Iris pigment epithelial cell (primary cell): Measurements from ENCODE around the gene APC.

Experiments
- DNase-seq: peaks from one replicate; pipeline ENCODE4 v3.0.0-alpha.2; 2011; ENCODE audit warnings: low read depth

Gene APC

DNA sequence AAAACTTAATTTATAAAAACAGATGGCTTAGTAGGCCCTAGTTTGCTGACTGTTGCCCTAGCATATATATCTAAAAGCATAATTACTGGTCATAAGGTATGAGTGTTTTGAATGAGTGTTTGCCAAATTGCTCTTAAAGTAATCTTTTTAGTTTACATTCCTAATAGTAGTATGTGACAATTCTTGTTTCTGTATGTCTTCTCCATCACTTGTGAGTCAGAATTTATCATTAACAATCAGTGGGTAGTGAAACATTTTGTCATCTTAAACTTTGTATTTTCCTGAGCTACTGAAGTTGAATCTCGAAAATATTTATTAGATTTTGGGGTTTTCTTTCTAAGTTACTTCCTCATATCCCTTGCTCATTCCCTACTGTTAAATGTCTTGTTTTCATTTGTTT lies 49.6 kb downstream of the APC start:
- peak; percentile 55 for DNase-seq

DNA sequence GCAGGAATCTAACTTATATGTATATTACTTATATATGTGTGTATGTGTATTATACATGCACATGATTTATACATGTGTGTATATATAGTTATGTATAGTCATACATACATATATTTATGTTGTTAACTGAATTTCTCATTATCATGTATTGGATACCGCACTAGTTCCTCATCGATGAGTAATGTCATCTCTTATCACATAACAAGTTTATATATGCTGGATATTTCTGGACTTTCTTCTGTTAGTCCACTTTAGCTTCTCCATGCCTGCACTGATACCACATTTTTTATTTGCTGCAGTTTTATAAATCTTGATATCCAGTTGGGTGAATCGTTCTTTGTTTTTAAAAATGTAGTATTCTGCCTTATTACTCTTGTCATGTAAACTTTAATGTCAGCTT lies 50.2 kb downstream of the APC start:
- DNase-seq: no peak

DNA sequence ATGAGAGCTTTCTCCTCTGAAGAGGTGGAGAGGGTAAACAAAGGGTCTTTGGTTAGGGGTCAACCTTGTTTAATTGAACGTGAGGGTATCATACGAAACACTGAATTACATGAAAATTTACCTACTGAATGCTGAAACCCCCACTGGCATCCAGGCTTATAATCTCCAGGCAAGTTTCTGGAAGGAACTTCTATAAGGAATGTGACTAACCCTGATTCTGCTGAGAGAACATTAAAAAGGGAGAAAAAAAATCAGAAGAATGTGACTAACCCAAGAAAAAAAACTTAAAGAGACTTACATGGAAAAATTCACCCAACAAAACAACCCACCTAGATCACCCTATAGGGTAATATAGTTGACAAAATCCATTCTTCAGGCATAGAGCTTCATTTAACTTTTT lies 55.5 kb downstream of the APC start:
- peak; percentile 51 for DNase-seq

DNA sequence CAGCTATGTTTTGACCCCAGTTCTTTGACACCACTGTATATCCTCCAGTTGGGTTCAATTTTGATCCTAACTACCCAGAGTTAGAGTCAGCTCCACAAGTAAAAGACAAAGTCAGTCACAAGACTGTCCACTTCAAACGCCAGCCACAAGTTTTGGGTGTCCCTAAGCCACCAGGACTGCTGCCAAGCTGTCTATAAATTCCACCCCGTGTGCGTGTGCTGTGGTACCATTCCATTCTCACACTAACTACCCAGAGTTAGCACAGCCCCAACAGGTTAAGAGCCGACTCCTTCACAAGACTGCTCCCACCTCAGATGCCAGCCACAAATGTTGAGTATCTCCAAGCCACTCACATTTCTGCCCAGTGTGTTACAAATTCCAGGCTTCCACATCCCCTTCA lies 56.7 kb downstream of the APC start:
- DNase-seq: no peak

DNA sequence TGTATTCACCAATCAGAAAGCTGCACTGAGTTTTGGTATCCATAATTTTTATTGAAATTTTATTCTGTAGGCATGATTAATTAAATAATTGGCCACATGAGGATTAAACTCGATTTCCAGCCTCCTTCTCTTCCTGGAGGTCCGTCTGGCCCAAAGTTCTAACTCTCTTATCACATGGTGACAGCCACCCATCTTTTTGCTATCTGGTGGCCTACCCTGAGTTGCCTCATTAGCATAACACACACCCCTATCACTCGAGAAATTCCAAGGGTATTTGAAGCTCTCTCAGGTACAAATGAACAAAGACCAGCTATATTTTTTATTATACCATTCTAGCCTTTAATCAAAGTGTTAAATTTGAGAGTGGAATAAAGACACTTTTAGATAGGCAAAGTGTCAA lies 57.7 kb downstream of the APC start:
- no peak for DNase-seq

DNA sequence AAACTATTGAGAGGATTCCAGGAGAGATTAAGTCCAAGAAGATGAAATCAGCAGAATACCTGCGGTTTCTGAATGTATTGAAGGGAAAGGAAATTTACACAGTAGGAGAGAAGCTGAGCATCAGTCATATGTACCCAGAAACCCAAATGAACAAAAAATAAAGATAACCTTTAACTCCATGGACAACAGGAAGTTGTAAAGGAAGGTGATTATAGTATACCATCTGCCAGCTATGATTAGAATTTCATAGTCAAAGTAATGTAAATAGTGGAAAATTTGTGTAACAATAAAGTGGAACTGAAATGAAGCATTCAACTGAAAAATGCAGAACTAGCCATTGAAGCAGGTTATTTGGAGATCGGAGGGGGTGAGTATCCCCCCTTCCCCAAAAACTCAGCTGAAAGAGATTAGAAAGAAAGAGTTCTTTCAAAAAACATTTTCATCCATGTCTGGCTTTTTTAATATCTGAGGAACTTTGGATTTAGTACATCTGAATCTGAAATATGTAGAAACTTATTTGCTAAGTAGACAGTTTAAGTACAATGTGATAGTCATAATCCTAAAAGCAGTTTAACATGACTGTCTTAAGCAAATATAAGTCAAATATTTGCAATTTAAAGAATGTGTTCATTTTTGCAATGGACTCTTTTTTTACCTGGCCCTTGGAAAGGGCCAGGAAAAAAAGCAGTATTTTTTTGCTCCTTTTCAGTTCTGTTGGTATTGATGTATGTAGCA lies 58.4 kb downstream of the APC start:
- DNase-seq: peak; percentile 61

DNA sequence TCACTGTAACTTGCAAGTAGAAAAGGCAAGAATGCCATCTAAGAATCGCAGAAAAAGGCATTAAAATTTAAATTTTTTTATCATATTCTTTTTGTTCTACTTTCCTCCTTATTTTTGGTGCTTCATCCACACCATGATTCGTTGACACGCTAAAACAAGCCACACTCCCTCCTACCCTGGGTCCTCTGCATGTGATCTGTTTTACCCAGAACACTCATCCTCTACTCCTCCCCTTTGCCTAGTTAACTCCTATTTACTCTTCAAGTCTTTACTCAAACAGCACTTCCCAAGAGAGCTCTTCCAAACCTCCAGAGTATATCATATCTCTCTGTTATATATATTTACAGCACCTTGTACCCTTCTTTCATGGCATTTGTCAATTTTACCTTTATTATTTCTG lies 62.0 kb downstream of the APC start:
- no peak for DNase-seq

DNA sequence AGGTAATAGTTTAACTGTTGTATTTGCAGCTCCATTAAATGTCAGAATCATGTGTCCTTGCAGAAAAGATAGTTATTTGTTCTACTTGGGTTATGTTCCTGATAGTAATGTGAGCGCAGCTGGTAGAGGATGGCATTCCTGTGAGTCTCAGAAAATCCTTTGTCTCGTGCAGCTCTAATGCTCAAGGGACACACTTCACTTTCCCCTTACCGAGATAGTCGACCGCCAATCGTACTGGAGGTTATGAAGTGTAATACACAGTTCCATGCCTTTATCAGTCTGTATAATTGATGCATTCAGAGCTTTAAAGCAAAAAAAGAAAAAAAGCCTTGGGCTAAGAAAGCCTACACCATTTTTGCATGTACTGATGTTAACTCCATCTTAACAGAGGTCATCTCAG lies 63.2 kb downstream of the APC start:
- DNase-seq: no peak

DNA sequence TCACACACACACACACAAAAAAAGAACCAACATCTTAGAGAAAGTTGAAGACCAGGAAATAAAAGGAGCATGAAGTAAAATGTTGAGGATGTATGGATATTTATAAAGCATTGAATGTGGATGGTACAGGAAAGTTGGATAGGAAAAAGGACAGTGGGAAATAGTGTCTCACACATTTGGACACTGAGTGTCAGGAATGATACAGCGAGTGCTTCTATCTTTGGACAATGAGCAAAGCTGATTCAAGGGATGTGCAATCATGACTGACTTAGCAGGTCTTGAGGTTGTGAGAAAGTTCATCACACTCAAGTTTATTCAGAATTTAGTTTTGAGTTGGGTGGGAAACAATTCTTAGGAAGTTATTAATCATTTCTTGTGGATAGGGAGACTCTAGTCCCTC lies 73.3 kb downstream of the APC start:
- no peak for DNase-seq

DNA sequence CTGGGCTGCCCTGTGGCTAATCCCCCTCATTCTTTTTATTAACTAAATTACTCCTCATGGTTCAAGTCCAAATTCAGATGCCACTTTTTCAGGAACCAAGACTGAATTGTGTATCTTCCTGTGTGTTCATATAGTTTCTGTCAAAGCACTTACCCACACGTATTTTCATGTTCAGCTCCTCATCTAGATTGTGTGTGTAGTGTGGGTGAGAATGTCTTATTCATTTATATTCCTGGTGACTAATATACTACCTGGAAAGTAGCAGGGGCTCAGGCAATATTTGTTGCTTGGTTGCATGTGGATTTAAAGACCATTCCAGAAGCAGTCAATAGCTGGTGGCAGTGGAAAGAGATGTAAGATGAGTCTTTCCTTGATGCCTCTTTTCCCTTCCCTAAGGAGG lies 74.9 kb downstream of the APC start:
- no peak for DNase-seq

DNA sequence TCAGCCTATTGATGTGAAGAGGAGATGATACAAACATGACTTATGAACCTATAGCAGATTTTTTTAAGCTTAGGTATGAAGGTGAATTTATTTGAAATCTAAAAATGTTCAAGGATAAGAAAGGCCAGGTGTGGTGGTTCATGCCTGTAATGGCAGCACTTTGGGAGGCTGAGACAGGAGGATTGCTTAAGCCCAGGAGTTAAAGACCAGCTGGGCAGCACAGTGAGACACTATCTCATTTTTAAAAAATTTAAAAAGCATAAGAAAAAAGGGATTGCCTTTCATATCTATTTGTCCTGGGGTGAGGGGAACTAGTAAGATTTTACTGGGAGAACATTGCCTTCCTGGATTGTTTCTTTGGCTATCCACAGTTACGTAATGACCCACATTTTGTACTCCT lies 82.6 kb downstream of the APC start:
- DNase-seq: no peak

DNA sequence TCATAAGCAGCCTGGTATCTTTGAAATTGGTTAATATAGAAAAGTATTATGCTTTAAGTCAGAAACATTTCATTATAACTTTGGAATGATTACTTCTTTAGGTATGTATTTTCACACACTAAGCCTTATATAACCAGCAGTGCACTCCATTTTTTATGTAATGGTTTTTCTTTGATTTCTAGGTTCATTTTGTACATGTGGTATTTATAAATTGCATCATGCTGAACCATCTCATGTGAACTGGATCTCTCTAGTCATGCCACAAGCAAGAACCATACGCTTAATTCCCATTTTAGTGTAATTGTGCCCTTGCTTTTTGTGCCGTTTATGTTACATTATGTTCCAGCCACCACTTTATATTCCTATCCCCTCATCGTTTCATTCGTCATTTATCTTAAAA lies 84.8 kb downstream of the APC start:
- no peak for DNase-seq

DNA sequence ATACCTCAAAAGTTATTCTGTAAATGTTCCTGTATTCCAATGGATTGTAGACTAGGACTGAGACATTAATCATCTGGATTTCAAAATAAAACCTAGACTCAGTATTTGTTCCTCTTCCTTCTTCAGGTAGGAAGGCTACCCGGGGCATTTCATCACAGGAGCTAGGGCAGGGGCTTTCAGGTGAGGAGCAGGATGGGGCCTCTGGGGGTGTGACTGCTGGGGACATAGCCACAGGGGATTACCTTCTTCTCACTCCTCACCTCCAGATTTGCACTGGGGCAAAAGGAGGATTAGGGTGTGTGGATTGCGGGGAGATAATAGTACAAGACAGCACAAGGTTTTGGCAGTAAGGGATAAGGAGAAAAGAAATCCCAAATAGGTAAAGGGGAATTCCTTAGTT lies 85.5 kb downstream of the APC start:
- DNase-seq: no peak

DNA sequence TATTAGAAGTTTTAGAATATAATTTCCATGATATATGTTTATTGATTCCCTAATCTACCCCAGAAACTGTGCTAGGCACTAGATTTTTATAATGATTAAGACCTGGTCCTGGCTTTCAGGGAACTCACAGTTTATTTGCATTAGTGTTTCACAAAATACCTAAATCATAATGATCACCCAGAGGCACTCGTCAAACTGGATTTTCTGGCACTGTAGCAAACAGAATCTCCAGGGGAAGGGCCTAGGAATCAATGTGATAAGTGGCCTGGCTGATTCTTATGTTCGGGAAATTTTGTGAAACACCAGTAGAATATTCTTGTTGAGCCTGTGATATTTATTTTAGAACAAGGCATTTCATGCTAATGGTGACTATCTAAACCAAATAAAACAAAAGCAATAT lies 86.0 kb downstream of the APC start:
- no peak for DNase-seq

DNA sequence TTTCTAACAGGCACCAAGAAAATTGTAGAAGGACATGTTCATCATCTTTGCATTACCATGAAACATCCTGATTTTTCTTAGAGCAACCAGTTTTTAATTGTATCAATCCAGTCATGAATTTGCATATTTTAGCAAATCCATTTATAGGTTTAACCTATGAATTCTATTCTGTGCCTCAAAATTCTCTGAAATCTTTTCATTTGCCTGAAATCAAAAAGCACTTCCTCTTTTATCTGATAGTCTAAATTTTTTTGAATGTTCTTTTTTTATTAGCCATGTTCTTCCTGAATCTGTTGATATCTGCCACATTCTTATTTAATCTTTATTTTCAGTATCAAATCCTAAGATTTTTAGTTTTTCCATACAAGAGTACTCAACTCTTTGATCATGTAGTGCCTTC lies 86.5 kb downstream of the APC start:
- no peak for DNase-seq

DNA sequence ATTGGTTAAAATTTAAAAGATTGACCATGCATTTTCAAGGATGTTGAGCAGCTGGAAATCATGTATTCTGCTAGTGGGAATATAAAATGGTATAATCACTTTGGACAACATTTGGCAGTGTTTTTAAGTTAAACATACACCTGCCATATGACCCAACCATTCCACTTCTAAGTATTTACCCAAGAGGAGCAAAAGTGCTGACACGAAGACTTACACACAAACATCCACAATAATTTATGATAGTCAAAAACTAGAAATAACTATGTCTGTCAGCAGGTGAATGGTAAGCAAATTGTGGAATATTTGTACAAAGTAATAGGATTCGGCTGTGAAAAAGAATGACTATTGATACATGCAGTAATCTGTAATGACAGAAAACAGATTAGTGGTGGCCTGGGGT lies 92.7 kb downstream of the APC start:
- DNase-seq: no peak

DNA sequence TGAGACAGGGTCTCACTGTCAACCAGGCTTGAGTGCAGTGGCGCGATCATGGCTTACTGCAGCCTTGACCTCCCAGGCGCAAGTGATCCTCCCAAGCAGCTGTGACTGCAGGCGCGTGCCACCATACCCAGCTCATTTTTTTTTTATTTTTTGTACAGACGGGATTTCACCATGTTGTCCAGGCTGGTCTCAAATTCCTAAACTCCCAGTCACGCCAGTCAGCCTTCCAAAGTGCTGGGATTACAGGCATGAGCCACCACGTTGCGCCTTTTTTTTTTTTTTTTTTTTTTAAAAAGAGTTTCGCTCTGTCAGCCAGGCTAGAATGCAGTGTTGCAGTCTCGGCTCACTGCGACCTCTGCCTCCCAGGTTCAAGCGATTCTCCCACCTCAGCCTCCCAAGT lies 96.3 kb downstream of the APC start:
- DNase-seq: no peak

DNA sequence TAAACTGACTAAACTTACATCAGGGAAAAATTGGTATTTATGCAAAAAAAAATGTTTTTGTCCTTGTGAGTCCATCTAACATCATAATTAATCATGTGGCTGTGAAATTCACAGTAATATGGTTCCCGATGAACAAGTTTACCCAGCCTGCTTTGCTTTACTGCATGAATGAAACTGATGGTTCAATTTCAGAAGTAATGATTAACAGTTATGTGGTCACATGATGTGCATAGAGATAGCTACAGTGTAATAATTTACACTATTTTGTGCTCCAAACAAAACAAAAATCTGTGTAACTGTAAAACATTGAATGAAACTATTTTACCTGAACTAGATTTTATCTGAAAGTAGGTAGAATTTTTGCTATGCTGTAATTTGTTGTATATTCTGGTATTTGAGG lies 106.8 kb downstream of the APC start:
- DNase-seq: no peak

DNA sequence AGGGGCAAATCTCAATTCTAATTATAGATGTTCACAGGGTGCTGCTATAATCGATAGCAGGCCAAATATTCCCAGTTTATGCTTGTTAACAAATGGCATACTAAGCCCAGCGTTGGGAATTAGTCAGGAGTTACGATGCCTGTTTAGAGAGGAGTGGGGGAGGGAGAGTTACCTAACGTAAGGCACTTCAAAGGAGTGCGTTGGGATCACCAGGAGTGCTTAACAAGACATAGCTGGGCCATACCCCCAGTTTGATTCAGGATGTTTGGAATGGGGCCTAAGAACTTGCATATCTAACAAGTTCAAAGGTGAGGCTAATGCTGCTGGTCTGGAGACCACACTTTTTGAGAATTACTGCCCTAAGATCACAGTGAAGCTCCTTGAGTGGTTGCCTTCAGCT lies 108.9 kb downstream of the APC start:
- DNase-seq: no peak

DNA sequence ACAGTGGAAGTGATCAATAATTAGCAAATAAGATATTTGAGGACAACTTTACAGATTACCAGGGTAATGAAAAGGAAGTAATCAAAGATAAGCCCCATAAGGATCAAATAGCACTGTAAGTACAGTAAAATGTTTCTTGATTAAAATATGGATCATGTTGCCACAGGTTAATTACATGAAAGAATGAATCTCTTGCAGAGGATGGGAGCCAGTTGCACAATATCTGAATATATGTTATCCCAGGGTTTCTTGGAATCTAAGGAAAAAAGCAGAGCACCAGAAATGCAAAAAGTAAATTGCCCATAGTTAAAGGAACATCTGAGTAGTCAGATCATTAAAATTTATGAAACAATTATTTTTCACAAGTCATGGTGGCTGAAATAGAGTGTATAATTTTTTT lies 109.6 kb downstream of the APC start:
- no peak for DNase-seq

DNA sequence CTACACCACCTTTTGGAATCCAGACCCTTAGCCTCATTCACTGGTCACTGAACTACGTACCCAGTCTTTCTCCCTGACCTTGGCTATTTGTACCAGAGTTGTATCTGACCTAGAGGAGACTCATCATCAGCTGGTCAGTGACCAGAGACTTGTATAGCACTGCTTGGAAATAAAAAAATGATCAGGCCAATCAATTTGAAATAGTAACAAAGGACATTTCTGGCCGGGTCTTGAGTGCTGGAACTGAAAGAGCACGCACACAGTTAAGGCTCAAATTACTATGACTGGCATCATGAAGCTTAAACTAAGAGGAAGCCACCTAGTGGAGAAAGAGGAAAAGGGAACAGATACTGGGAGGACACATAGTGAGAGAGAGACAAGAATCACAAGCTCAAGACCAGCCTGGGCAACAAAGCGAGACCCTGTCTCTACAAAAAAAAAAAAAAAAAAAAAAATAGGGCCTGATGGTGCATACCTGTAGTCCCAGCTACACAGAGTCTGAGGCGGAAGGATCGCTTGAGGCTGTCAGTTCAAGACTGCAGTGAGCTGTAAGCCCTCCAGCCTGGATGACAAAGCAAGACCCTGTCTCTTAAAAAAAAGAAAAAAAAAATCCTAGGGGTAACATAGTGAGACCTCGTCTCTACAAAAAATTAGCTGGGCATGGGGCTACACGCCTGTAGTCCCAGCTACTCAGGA lies 110.6 kb downstream of the APC start:
- peak; percentile 85 for DNase-seq

DNA sequence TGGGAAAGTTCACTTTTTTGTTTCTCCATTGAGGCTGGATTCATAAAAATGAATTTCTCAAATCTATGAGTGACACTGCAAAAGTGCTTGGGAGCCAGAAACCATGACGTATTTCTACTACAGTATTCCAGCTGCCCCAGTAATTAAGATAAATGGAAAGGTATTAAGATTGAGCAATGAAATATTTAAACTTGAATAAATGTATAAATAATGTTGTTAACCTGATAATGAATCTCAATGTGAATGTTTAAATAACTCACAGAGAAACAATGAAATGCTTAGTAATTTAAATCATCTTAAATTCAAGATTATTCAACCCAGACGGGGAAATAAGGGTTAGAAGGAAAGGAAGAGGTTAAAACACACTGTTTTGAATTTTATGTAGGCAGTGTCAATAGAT lies 112.2 kb downstream of the APC start:
- DNase-seq: no peak

DNA sequence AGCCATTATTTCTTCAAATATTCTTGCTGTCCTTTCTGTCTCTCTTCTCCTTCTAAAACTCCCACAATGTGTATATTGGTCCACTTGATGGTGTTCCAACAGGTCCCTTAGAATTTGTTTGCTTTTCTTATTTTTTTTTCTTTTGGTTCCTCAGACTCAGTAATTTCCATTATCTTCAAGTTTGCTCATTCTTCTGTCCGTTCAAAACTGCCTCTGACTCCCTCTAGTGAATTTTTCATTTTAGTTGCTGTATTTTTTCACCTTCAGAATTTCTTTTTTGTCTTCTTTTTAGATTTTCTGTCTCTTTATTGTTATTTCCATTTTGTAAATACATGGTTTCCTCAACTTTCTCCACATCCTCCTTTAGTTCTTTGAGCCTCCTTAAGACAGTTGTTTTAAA lies 117.0 kb downstream of the APC start:
- DNase-seq: no peak

DNA sequence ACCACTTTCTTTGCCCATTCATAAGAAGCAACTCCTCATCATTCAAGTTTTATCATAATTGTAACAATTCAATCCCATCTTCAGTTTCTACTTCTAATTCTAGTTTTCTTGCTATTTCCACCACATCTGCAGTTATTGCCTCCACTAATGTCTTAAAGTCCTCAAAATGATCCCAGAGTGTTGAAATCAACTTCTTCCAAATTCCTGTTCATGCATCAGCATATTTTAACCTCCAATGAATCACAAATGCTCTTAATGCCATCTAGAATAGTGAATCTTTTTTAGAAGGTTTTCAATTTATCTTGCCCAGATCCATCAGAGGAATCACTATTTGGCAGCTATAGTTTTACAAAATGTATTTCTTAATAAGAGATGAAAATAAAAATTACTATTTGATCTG lies 120.2 kb downstream of the APC start:
- DNase-seq: no peak
